Mammary epithelial cell (primary cell): Measurements from ENCODE around the gene EPHA10.

Source experiments
- EZH2 ChIP-seq: IDR thresholded peaks from 2 replicates; pipeline ENCODE4 v1.6.1; 2012; ENCODE audit warnings: low read length, inconsistent platforms, borderline replicate concordance
- TF ChIP-seq, protein P1 (sequence below), 2 donors: IDR thresholded peaks in 1 of 2; conservative IDR thresholded peaks in 1 of 2; 2 replicates each; pipeline ENCODE4 v1.5.1; 2011 to 2012; ENCODE audit warnings: inconsistent platforms in 2 of 2, low read length in 2 of 2, mild to moderate bottlenecking in 2 of 2, control low read depth in 1 of 2, low read depth in 1 of 2; ENCODE audit not compliant: insufficient read depth in 1 of 2; ENCODE audit errors: extremely low read depth in 1 of 2

DNA sequence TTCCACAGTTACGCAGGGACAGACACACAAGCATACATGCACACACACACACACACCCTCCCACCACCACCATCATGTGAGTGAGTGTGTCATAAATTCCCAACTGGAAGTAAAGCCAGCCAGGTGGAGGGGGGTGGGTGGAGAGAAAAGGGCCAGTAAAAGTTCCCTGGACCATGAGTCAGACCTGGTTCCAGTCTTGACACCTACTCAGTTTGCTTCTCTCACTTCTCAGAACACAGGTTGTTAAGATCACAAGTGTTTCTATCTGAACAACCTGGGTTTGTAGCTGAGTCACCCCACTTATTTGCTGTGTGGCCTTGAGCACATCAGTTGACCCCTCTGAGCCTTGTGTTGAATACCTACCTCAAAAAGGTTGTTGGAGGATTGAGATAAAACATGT, 9.6 kb downstream of the EPHA10 start:
- TF ChIP-seq, protein P1, sequence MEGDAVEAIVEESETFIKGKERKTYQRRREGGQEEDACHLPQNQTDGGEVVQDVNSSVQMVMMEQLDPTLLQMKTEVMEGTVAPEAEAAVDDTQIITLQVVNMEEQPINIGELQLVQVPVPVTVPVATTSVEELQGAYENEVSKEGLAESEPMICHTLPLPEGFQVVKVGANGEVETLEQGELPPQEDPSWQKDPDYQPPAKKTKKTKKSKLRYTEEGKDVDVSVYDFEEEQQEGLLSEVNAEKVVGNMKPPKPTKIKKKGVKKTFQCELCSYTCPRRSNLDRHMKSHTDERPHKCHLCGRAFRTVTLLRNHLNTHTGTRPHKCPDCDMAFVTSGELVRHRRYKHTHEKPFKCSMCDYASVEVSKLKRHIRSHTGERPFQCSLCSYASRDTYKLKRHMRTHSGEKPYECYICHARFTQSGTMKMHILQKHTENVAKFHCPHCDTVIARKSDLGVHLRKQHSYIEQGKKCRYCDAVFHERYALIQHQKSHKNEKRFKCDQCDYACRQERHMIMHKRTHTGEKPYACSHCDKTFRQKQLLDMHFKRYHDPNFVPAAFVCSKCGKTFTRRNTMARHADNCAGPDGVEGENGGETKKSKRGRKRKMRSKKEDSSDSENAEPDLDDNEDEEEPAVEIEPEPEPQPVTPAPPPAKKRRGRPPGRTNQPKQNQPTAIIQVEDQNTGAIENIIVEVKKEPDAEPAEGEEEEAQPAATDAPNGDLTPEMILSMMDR (conservative IDR thresholded peaks at IDR 0.05 in 1 of 2, IDR thresholded peaks at IDR 0.05 in 1 of 2; ENCODE audit: extremely low read depth in 1 of 2, insufficient read depth in 1 of 2, low read depth in 1 of 2, low read length in 2 of 2), result no peak
- TF ChIP-seq EZH2, result no peak
